LNCaP clone FGC (cell line): ENCODE measurements around the gene RRP15.

Experiments used
- DNase-seq: peaks from one replicate; pipeline ENCODE4 v3.0.0-alpha.2; 2011; ENCODE audit warnings: low read depth
- H3K4me3 ChIP-seq: 2 replicates; pipeline ENCODE4 v1.5.1; 2011; ENCODE audit warnings: mild to moderate bottlenecking, low read depth, low read length, control low read depth
- CTCF ChIP-seq: IDR thresholded peaks from 2 replicates; pipeline ENCODE4 v1.5.1; 2012; ENCODE audit warnings: mild to moderate bottlenecking; ENCODE audit not compliant: control insufficient read depth, insufficient read depth; ENCODE audit errors: extremely low read depth

Gene RRP15

GRCh38 chr1:218302155-218302554 lies 17.1 kb downstream of the RRP15 start:
- H3K4me3 ChIP-seq: peak overlapping the region; percentile 22
- TF ChIP-seq CTCF: no peak
- no peak for DNase-seq

DNA sequence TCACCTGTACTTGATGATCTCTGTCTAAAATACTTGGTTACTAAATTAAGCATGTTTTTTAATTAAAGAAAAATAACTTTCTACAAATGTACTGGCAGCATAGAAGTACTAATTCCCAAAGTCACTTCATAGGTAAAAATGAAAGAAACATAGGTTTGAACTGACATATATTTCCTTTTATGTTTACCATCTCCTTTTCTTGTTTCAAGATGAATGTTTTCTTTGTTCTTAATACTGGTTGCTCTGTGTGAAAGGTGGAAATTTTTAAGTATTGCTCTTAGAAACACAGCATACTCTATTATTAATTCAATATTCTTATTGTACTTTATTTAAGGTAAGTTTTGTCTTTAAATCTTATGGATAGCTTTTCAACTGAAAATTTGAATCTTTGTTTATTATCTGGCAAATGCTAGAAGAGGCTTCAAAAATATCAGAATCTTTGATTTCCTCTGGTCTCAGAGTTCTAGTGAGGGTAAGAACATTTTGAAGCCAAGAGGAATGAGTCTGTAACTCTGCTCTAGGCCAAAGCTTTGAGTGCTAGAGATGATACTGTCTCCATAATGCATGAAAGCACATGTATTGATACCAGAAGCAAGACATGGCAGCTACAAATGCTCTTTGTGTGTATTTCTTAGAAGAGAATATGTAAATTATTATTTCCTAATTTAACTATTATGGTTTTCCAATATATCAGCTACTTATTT lies 18.2 kb downstream of the RRP15 start:
- H3K4me3 ChIP-seq: no peak overlapping the region; the same call in 1 of the 2 replicates
- no peak for DNase-seq
- TF ChIP-seq CTCF: no peak

- H3K4me3 ChIP-seq: no peak overlapping the region
- TF ChIP-seq CTCF: no peak
- no peak for DNase-seq
Measured at GRCh38 chr1:218304281-218305039, 19.4 kb downstream of the RRP15 start.

- TF ChIP-seq CTCF: no peak
- H3K4me3 ChIP-seq: no peak overlapping the region
- no peak for DNase-seq
Measured at GRCh38 chr1:218305472-218306064, 20.5 kb downstream of the RRP15 start.

GRCh38 chr1:218312509-218312908 lies 27.4 kb downstream of the RRP15 start:
- no peak overlapping the region for H3K4me3 ChIP-seq
- no peak for TF ChIP-seq CTCF
- DNase-seq: no peak

- no peak for TF ChIP-seq CTCF
- DNase-seq: no peak
Measured at GRCh38 chr1:218314316-218314715, 29.2 kb downstream of the RRP15 start.

More at GRCh38 chr1:218314316-218314715, 29.2 kb downstream of the RRP15 start:
- no peak overlapping the region for H3K4me3 ChIP-seq
